Measurements from ENCODE around the gene GNAS. TPM values are rescaled to one million over a fixed set of nuclear protein-coding genes. Genes with fewer than 3 reads are reported as not detected.
A peak's percentile ranks its signal among the peaks of the same experiment; 100 is the strongest.

The GNAS gene
- total RNA-seq, 1 donor: 461 TPM

DNA sequence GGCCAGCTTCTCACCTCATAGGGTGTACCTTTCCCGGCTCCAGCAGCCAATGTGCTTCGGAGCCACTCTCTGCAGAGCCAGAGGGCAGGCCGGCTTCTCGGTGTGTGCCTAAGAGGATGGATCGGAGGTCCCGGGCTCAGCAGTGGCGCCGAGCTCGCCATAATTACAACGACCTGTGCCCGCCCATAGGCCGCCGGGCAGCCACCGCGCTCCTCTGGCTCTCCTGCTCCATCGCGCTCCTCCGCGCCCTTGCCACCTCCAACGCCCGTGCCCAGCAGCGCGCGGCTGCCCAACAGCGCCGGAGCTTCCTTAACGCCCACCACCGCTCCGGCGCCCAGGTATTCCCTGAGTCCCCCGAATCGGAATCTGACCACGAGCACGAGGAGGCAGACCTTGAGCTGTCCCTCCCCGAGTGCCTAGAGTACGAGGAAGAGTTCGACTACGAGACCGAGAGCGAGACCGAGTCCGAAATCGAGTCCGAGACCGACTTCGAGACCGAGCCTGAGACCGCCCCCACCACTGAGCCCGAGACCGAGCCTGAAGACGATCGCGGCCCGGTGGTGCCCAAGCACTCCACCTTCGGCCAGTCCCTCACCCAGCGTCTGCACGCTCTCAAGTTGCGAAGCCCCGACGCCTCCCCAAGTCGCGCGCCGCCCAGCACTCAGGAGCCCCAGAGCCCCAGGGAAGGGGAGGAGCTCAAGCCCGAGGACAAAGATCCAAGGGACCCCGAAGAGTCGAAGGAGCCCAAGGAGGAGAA is 12.3 kb upstream of the GNAS start:
- H3K27me3 ChIP-seq (ENCODE audit: insufficient read depth, low read length): peaks cover 48% of the 10 kb centered on the region
- no peak overlapping the region for H3K4me3 ChIP-seq (ENCODE audit: low read length)
- no peaks in the 10 kb centered on the region for H3K4me1 ChIP-seq (ENCODE audit: insufficient read depth, low read length)

GRCh38 chr20:58840816-58841538 is 11.5 kb upstream of the GNAS start:
- Histone ChIP-seq H3K4me3 (ENCODE audit: low read length) (no peak overlapping the region), H3K9me3 (ENCODE audit: low read depth, low read length) (no peaks in the 10 kb centered on the region), H3K27me3 (ENCODE audit: insufficient read depth, low read length) (peaks cover 51% of the 10 kb centered on the region), H3K4me1 (ENCODE audit: insufficient read depth, low read length) (no peaks in the 10 kb centered on the region)

More for the DNA sequence above, 12.3 kb upstream of the GNAS start:
- H3K9me3 ChIP-seq (ENCODE audit: low read depth, low read length): no peaks in the 10 kb centered on the region

GRCh38 chr20:58841539-58842264 is 10.8 kb upstream of the GNAS start:
- peaks cover 56% of the 10 kb centered on the region for H3K27me3 ChIP-seq (ENCODE audit: insufficient read depth, low read length)
- H3K4me1 ChIP-seq (ENCODE audit: insufficient read depth, low read length): peaks cover 1% of the 10 kb centered on the region

DNA sequence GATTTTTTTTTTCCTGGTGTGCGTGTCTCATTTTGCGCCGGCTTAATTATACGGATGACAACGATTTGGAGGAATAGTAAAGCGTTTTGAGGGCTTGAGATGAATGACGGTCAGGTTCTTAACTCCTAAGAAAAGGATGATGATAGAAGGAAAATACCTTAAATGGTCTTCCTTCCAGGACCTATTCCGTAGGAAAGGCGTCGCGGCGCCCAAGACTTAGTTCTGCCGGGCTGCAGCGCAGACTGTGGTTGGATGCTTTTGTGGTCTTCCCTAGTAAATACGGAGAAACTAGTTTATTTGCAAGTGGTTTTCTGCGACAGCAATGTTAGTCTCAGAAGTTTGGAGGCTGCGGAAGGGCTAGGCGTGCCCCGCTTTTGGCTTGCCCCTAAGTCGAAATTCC is 10.2 kb upstream of the GNAS start:
- H3K27me3 ChIP-seq (ENCODE audit: insufficient read depth, low read length): peaks cover 56% of the 10 kb centered on the region
- H3K4me3 ChIP-seq (ENCODE audit: low read length): no peak overlapping the region
- no peaks in the 10 kb centered on the region for H3K9me3 ChIP-seq (ENCODE audit: low read depth, low read length)
- H3K4me1 ChIP-seq (ENCODE audit: insufficient read depth, low read length): peaks cover 7% of the 10 kb centered on the region

More at GRCh38 chr20:58841539-58842264, 10.8 kb upstream of the GNAS start:
- Histone ChIP-seq H3K4me3 (ENCODE audit: low read length) (no peak overlapping the region), H3K9me3 (ENCODE audit: low read depth, low read length) (no peaks in the 10 kb centered on the region)

GRCh38 chr20:58843128-58843556 is 9.4 kb upstream of the GNAS start:
- Histone ChIP-seq H3K4me1 (ENCODE audit: insufficient read depth, low read length) (peaks cover 13% of the 10 kb centered on the region), H3K4me3 (ENCODE audit: low read length) (no peak overlapping the region), H3K27me3 (ENCODE audit: insufficient read depth, low read length) (peaks cover 56% of the 10 kb centered on the region), H3K9me3 (ENCODE audit: low read depth, low read length) (no peaks in the 10 kb centered on the region)

GRCh38 chr20:58845706-58846105 is 6.8 kb upstream of the GNAS start:
- Histone ChIP-seq H3K27me3 (ENCODE audit: insufficient read depth, low read length) (peaks cover 54% of the 10 kb centered on the region), H3K9me3 (ENCODE audit: low read depth, low read length) (no peaks in the 10 kb centered on the region), H3K4me3 (ENCODE audit: low read length) (no peak overlapping the region), H3K4me1 (ENCODE audit: insufficient read depth, low read length) (peaks cover 13% of the 10 kb centered on the region)

- no peak overlapping the region for H3K4me3 ChIP-seq (ENCODE audit: low read length)
- peaks cover 13% of the 10 kb centered on the region for H3K4me1 ChIP-seq (ENCODE audit: insufficient read depth, low read length)
- H3K27me3 ChIP-seq (ENCODE audit: insufficient read depth, low read length): peaks cover 54% of the 10 kb centered on the region
- no peaks in the 10 kb centered on the region for H3K9me3 ChIP-seq (ENCODE audit: low read depth, low read length)
These were observed 5.1 kb upstream of the GNAS start for GRCh38 chr20:58847463-58847862.

GRCh38 chr20:58850693-58851174 is 1.8 kb upstream of the GNAS start, which contains the start of gene GNAS-AS1:
Gene GNAS-AS1 (minus strand): TSS chr20:58850902.
- Histone ChIP-seq H3K4me1 (ENCODE audit: insufficient read depth, low read length) (peaks cover 13% of the 10 kb centered on the region), H3K4me3 (ENCODE audit: low read length) (peak within 1 kb of the TSS; percentile 9), H3K9me3 (ENCODE audit: low read depth, low read length) (no peaks in the 10 kb centered on the region), H3K27me3 (ENCODE audit: insufficient read depth, low read length) (peaks cover 51% of the 10 kb centered on the region)

DNA sequence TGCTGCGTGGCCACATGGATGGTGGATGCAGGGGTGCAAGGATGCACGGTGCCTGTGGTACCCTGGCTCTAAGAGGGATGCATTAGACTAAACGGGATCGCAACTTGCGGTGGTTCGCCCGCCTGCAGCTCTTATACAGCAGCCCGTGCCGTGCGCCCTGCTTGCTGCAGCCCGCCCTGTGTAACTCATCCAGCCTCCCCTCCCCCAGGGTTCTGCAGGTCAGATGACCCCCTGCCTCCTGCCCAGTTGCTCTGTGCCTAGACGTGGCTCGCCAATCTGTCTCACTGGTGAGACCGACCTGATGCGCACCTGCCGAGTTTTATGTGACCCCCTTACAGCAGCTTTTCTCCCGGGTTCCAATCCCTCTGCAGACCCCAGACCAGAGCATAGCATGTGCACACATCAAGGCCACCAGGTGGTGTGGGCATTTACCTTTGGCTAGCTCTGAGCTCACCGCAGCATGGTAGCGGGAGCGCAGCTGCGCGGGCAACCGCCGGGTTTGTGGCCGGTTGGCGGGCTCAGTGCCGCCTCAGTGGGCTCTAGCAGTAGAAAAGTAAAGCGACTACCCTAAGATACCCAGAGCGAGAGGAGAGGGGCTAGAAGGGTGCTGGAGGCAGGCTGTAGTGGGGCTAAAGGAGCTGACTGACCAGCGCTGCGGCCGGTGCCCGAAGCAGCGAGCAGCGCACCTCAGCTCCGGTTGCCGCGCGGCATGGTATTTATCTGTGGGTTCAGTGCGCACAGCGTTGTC is 1.1 kb upstream of the GNAS start:
- Histone ChIP-seq H3K4me1 (ENCODE audit: insufficient read depth, low read length) (peaks cover 13% of the 10 kb centered on the region), H3K9me3 (ENCODE audit: low read depth, low read length) (no peaks in the 10 kb centered on the region), H3K27me3 (ENCODE audit: insufficient read depth, low read length) (peaks cover 50% of the 10 kb centered on the region), H3K4me3 (ENCODE audit: low read length) (peak overlapping the region; percentile 9)

GRCh38 chr20:58851969-58852458 is 502 bp upstream of the GNAS start:
- H3K4me1 ChIP-seq (ENCODE audit: insufficient read depth, low read length): peaks cover 9% of the 10 kb centered on the region
- H3K27me3 ChIP-seq (ENCODE audit: insufficient read depth, low read length): peaks cover 54% of the 10 kb centered on the region
- H3K9me3 ChIP-seq (ENCODE audit: low read depth, low read length): no peaks in the 10 kb centered on the region
- H3K4me3 ChIP-seq (ENCODE audit: low read length): no peak overlapping the region

GRCh38 chr20:58853466-58853865 is 950 bp downstream of the GNAS start:
- Histone ChIP-seq H3K4me3 (ENCODE audit: low read length) (no peak overlapping the region), H3K27me3 (ENCODE audit: insufficient read depth, low read length) (peaks cover 68% of the 10 kb centered on the region), H3K4me1 (ENCODE audit: insufficient read depth, low read length) (no peaks in the 10 kb centered on the region), H3K9me3 (ENCODE audit: low read depth, low read length) (no peaks in the 10 kb centered on the region)

- Histone ChIP-seq H3K4me1 (ENCODE audit: insufficient read depth, low read length) (no peaks in the 10 kb centered on the region), H3K27me3 (ENCODE audit: insufficient read depth, low read length) (peaks cover 72% of the 10 kb centered on the region), H3K9me3 (ENCODE audit: low read depth, low read length) (no peaks in the 10 kb centered on the region), H3K4me3 (ENCODE audit: low read length) (no peak overlapping the region)
These were observed 1.6 kb downstream of the GNAS start for GRCh38 chr20:58853976-58854637.

GRCh38 chr20:58854638-58855471 is 2.3 kb downstream of the GNAS start:
- Histone ChIP-seq H3K4me3 (ENCODE audit: low read length) (no peak overlapping the region), H3K27me3 (ENCODE audit: insufficient read depth, low read length) (peaks cover 70% of the 10 kb centered on the region), H3K9me3 (ENCODE audit: low read depth, low read length) (no peaks in the 10 kb centered on the region), H3K4me1 (ENCODE audit: insufficient read depth, low read length) (no peaks in the 10 kb centered on the region)

Measured in mononuclear cell (primary cell).